GM12891 (cell line): ENCODE results near the gene NFATC2IP.
"Not testable (repeated sequence)": the region's sequence is repeated elsewhere in the genome, so short reads cannot be mapped to it uniquely, and the experiment has no call there.

Source experiments
- DNase-seq: peaks from one replicate; pipeline ENCODE4 v3.0.0; 2011; ENCODE audit warnings: low spot score; ENCODE audit not compliant: insufficient read length
- FAIRE-seq: peaks from 2 replicates; lab custom pipeline; 2011; peaks lifted over from hg19 to GRCh38; lab: Jason Lieb, UNC
- PAX5 ChIP-seq: IDR thresholded peaks from 2 replicates; pipeline ENCODE4 v1.6.1; 2011; ENCODE audit warnings: low read length, moderate library complexity, mild to moderate bottlenecking; ENCODE audit not compliant: insufficient read depth, severe bottlenecking
- POLR2A ChIP-seq: IDR thresholded peaks from 2 replicates; pipeline ENCODE4 v1.6.1; 2011; ENCODE audit warnings: low read depth, low read length, control low read depth
- POLR2AphosphoS5 ChIP-seq: IDR thresholded peaks from 2 replicates; pipeline ENCODE4 v1.6.1; 2011; ENCODE audit warnings: low read depth, low read length, control low read depth
- POU2F2 ChIP-seq: IDR thresholded peaks from 2 replicates; pipeline ENCODE4 v1.6.1; 2011; ENCODE audit warnings: low read depth, mild to moderate bottlenecking, control low read depth, low read length, moderate library complexity
- SPI1 ChIP-seq: IDR thresholded peaks from 2 replicates; pipeline ENCODE4 v1.6.1; 2011; ENCODE audit warnings: low read depth, low read length, control low read depth
- TAF1 ChIP-seq: IDR thresholded peaks from 2 replicates; pipeline ENCODE4 v1.6.1; 2011; ENCODE audit warnings: low read depth, low read length, control low read depth

NFATC2IP gene

GRCh38 chr16:28925386-28926228, 25.1 kb upstream of the NFATC2IP start:
- DNase-seq (no peak), FAIRE-seq (peak; percentile 71)
- TF ChIP-seq POU2F2 (0 out of 2 replicates have a peak, but pooled peaks have one; percentile 7), PAX5 (no peak), POLR2A (peak; percentile 80), POLR2AphosphoS5 (peak; percentile 78), TAF1 (no peak; the same call in 1 of the 2 replicates), SPI1 (no peak)

GRCh38 chr16:28926284-28926683, 24.5 kb upstream of the NFATC2IP start:
- DNase-seq, FAIRE-seq: not testable (repeated sequence)

- TF ChIP-seq POU2F2 (no peak), SPI1 (no peak), PAX5 (no peak), POLR2AphosphoS5 (no peak), POLR2A (no peak), TAF1 (no peak)
- no peak for FAIRE-seq
- DNase-seq, result no peak
Observed at GRCh38 chr16:28927815-28928214, 22.9 kb upstream of the NFATC2IP start.

- DNase-seq (no peak), FAIRE-seq (no peak)
Observed at GRCh38 chr16:28930203-28930602, 20.5 kb upstream of the NFATC2IP start.

GRCh38 chr16:28930652-28931051, 20.1 kb upstream of the NFATC2IP start:
- DNase-seq (no peak), FAIRE-seq (peak; percentile 26)
- TF ChIP-seq POLR2A (no peak), SPI1 (peak; percentile 64)

More at GRCh38 chr16:28930203-28930602, 20.5 kb upstream of the NFATC2IP start:
- TF ChIP-seq POU2F2 (no peak), TAF1 (no peak), POLR2A (no peak), POLR2AphosphoS5 (no peak), PAX5 (no peak), SPI1 (no peak)

GRCh38 chr16:28931801-28932225, 18.9 kb upstream of the NFATC2IP start, which contains the start of gene CD19:
TSS of gene CD19 (plus strand) at chr16:28931971. CDS start at chr16:28932001, 30 bp downstream.
- DNase-seq, result no peak
- TF ChIP-seq POLR2AphosphoS5 (peak; percentile 63; the same call in 1 of the 2 replicates), PAX5 (peak; percentile 98), TAF1 (0 out of 2 replicates have a peak, but pooled peaks have one; percentile 14), POLR2A (peak; percentile 62), SPI1 (no peak), POU2F2 (no peak)
- peak; percentile 90 for FAIRE-seq

- FAIRE-seq (peak; percentile 26), DNase-seq (no peak)
Observed at GRCh38 chr16:28932339-28933141, 18.2 kb upstream of the NFATC2IP start.

GRCh38 chr16:28933171-28933570, 17.6 kb upstream of the NFATC2IP start:
- no peak for FAIRE-seq

More at GRCh38 chr16:28932339-28933141, 18.2 kb upstream of the NFATC2IP start:
- TF ChIP-seq POU2F2 (no peak), TAF1 (no peak)

GRCh38 chr16:28935346-28935745, 15.4 kb upstream of the NFATC2IP start:
- TF ChIP-seq POLR2A (no peak), POLR2AphosphoS5 (no peak), POU2F2 (no peak), TAF1 (no peak)
- DNase-seq, result no peak
- no peak for FAIRE-seq

More at GRCh38 chr16:28933171-28933570, 17.6 kb upstream of the NFATC2IP start:
- no peak for DNase-seq
- no peak for TF ChIP-seq SPI1
- TF ChIP-seq POU2F2, result no peak
- no peak for TF ChIP-seq PAX5
- TF ChIP-seq POLR2A, result no peak
- TF ChIP-seq TAF1, result no peak
- TF ChIP-seq POLR2AphosphoS5, result no peak
